GM03348 (cell line): ENCODE data around the gene PRDX4.
"Not testable (repeated sequence)": the region's sequence is repeated elsewhere in the genome, so short reads cannot be mapped to it uniquely, and the experiment has no call there.

Source experiments
- DNase-seq: peaks from one replicate; pipeline ENCODE4 v3.0.0; 2012; ENCODE audit warnings: low spot score

Gene PRDX4

DNA sequence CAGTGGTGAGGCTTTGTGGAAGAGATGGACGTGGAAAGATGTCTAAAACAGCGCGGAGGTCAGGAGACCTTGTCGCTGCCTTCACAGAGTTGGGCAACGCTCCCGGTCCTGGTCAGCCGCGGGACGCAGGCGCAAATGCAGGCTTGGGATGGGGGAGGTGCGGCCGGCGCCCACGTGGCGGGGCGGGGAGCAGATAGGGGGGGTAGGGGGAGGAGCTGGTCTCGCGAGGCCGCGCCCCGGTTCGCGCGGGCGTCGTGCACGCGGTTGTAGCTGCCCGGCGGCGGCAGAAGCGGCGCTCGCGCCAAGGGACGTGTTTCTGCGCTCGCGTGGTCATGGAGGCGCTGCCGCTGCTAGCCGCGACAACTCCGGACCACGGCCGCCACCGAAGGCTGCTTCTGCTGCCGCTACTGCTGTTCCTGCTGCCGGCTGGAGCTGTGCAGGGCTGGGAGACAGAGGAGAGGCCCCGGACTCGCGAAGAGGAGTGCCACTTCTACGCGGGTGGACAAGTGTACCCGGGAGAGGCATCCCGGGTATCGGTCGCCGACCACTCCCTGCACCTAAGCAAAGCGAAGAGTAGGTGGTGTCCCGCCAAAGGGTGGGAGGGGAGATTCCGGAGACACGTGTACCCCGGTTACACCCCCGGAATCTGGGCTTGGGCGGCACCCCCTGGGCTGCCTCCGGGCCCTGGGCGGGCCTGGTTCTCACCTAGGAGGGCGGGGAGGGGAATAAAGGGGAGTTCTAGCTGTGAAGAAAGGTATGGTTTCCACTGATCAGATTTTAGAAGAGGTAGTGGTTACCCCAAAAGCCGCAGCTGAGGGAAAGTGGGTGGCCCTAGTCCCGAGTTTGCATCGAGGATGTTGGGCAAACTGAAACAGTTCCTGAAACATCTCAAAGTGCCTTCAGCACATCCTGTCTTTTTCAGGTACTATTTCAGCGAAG lies at the start of gene PRDX4:
TSS of gene PRDX4 (plus strand) at position 255 of the 939 bp plus-strand sequence. CDS start at position 333, 78 bp downstream.
- DNase-seq: peak; percentile 96

GRCh38 chrX:23621621-23622265 lies 45.5 kb upstream of the PRDX4 start:
- no peak for DNase-seq

DNA sequence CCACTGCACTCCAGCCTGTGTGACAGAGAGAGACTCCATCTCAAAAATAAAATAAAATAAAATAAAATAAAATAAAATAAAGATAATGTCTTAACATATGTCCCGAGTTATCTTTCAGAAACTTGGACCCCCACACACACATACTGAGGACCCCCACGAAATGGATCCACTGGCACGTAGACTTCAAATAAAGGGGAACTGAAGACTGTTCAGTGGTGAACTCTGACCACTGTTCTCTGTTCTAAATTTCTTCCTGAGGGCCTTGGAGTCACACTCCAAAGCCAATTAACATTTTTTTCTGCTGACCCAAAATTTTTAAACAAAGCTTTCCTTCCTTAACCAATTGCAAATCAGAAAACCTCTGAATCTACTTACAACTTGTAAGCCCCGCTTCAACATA lies 43.5 kb upstream of the PRDX4 start:
- DNase-seq: no peak

DNA sequence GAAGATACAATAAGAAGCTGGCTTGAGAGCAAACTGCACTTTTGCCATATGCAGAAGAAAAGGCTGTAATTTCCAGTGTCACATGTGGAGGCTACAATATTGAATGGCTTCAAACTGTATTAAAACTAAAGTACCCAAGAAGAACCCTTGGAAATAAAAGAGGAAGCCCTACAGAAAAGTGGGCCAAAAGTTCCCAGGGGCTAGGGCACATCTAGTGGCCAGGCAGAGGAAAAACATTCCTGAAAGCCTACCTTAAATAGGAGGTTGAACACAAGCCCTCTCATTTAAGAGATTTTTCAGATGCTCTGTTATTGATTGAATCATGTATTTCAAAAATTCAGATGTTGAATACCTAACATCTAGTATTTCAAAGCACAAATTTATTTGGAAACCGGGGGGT lies 40.6 kb upstream of the PRDX4 start:
- no peak for DNase-seq

GRCh38 chrX:23628131-23628530 lies 39.2 kb upstream of the PRDX4 start:
- DNase-seq: no peak

DNA sequence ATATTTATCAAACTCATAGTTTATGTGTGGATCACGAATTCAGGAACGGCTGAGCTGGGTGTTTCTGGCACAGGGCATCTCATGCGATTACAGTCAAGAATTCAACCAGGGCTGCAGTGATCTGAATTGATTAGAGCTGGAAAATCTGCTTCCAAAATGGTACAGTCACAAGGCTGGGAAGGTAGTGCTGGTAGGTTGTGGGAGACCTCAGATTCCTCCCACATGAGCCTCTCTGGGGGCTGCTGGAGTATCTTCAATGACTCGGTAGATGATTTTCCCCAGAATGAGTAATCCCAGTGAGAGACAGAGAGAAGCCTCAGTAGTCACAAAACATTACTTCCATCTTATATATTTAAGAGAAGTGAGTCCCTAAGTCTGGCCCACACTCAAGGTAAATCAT lies 36.2 kb upstream of the PRDX4 start:
- DNase-seq: no peak

- peak; percentile 5 for DNase-seq
Measured at GRCh38 chrX:23633834-23634580, 33.3 kb upstream of the PRDX4 start.

DNA sequence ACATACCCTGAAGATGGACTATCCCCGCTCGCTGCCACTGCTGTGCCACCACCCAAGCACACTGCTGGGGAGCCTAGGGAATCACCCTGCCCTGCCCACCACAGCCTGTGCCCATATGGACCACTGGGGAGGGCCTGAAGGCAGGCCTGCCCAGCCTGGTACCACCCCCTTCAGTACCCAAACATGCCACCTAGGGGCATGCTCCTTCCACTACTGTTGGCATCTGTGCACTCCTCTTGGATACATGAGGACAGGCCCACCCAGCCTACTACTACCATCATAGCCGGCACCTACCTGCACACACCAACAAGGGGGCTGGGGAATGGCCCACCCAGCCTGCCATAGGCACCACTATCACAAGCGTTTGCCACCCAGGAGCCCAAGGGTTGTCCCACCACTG lies 30.1 kb upstream of the PRDX4 start:
- no peak for DNase-seq

DNA sequence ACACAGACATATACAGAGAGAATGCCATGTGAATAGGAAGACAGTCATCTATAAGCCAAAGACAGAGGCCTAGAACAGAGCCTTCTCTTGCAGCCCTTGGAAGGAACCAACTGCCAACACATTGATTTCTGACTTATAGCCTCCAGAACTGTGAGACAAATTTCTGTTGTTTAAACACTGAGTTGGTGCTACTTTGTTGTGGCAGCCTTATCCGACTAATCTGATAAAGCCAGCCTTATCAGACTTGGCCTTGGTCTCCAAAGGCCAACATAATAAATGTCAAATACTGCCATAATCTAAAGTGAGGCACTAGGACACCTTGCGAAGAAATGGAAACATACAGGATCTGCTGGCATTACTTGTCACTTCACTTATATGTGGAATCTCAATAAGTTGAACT lies 24.3 kb upstream of the PRDX4 start:
- DNase-seq: no peak

DNA sequence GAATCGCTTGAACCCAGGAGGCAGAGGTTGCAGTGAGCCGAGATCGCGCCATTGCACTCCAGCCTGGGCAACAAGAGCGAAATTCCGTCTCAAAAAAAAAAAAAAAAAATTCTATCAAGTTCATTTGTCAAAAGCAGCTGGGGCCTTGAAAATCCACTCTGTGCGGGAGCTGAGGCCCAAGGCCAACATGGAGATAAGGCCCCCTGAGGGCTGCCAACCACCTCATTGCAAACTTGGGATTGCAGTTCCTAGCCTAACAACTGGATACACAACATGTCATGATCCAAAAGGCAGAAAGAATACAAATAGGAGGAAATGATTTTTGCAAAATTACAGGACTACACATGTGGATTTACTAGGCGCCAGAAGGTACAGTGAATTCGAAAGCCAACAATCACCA lies 22.5 kb upstream of the PRDX4 start:
- no peak for DNase-seq

GRCh38 chrX:23656091-23656490 lies 11.2 kb upstream of the PRDX4 start:
- DNase-seq: no peak

DNA sequence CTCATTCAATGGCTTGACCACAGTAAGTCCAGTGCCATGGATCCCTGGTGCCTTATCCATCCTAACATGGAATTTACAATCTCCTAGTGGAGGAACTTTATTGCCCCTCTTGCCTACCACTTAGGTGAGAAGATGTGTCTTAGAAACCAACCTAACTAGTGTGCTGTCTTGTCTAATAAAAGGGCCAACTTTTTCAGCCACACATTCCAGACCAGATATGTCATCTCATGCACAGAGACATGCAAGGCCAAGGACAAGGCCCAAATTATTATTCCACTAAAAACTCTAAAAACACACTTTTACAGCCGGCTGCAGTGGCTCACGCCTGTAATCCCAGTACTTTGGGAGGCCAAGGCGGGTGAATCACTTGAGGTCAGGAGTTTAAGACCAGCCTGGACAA lies 10.6 kb upstream of the PRDX4 start:
- peak; percentile 23 for DNase-seq

DNA sequence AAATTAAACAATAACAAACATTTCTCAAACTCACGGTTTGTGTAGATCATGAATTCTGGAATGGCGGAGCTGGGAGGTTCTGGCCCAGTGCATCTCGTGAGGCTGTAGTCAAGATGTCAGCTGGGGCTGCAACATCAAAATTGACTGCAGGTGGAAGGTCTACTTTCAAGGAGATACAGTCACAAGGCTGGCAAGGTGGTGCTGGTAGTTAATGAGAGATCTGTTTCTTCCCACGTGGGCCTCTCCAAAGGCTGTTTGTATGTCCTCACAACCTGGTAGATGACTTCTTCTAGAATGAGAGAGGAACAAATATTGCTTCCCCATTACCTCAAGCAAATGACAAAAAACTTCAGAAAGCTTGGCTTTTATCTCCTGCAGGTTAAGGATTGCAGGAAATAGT lies 8.0 kb upstream of the PRDX4 start:
- no peak for DNase-seq

DNA sequence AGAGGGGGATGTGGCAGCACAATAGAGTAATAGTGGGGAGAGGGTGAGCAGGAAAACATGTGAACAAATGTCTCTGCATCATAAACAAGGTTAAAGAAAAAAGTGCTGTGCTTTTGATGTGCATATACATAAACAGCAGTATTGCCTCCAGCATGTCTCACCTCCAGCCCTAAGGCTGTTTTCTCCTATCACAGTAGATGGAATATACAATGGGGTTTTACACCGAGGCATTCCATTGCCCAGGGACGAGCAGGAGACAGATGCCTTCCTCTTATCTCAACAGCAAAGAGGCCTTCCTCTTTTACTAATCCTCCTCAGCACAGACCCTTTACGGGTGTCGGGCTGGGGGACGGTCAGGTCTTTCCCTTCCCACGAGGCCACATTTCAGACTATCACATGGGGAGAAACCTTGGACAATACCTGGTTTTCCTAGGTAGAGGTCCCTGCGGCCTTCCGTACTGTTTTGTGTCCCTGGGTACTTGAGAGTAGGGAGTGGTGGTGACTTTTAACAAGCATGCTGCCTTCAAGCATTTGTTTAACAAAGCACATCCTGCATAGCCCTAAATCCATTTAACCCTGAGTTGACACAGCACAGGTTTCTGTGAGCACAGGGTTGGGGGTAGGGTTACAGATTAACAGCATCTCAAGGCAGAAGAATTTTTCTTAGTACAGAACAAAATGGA lies 7.1 kb upstream of the PRDX4 start:
- DNase-seq: not testable (repeated sequence)

- no peak for DNase-seq
Measured at GRCh38 chrX:23660766-23661132, 6.5 kb upstream of the PRDX4 start.

DNA sequence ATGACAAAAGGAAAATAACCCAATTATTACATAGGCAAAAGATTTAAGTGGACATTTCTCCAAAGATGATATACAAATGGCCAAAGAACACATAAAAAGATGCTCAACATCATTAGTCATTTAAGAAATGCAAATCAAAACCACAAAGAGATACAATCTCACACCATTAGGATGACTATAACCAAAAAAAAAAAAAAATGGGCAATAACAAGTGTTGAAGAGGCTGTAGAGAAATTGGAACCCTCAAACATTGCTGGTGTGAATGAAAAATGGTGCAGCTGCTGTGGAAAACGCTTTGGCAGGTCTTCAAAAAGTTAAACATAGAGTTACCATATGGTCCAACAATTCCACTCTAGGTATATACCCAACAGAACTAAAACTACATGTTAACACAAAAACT lies 5.6 kb upstream of the PRDX4 start:
- no peak for DNase-seq

DNA sequence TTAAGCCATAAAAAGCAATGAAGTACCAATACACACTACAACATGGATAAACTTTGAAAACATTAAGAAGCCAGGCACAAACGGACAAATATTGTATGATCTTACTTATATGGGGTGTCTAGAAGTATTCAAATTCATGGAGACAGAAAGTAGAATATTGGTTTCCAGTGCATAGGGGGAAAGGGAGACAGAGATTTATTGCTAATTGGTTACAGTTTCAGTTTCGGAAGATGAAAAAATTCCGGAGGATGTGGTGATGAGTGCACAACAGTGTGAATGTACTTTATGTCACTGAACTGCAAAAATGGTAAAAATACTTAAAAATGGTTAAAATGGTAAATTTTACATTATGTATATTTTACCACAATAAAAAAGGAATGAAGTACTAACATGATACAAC lies 5.1 kb upstream of the PRDX4 start:
- DNase-seq: no peak

DNA sequence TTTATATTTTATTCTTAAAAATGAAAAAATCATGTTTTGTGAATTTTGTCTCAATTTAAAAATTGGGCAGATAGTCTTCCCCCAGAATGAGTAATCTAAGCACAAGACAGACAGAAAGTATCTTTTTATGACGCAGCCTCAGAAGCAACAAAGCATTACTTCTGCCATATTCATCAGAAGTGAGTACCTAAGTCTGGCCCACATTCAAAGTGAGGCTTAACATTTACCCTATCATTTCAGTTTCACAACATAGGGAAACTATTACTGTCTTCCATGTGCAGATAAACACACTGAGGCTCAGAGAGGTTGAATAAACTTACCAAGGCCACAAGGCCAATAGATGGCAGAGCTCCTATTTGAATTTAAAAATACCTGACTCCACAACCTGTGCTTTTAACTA lies 4.4 kb upstream of the PRDX4 start:
- peak; percentile 10 for DNase-seq

GRCh38 chrX:23664496-23664895 lies 2.8 kb upstream of the PRDX4 start:
- no peak for DNase-seq

GRCh38 chrX:23666282-23666681 lies 1.0 kb upstream of the PRDX4 start:
- DNase-seq: no peak

GRCh38 chrX:23668335-23668734 lies 1.0 kb downstream of the PRDX4 start:
- DNase-seq: peak; percentile 2

- DNase-seq: no peak
Measured at GRCh38 chrX:23670528-23670927, 3.2 kb downstream of the PRDX4 start.
